Stimulated activated CD4-positive, alpha-beta T cell treated with anti-CD3 and anti-CD28 coated beads, Interleukin-12 subunit alpha, Interleukin-12 subunit beta, amount 100 ng/mL, for 24 hours (primary cell): ENCODE data around the gene RTL10.

Experiments used
- DNase-seq, 2 experiments: peaks; one replicate each; pipeline ENCODE4 v3.0.0-alpha.2; 2020; ENCODE audit warnings: low read depth in 2 of 2

Gene RTL10

GRCh38 chr22:19823191-19823901 lies 31.3 kb downstream of the RTL10 start:
- DNase-seq = no peak

- no peak for DNase-seq
Measured at GRCh38 chr22:19822301-19823117, 32.2 kb downstream of the RTL10 start.

GRCh38 chr22:19821523-19822300 lies 33.0 kb downstream of the RTL10 start:
- no peak for DNase-seq

GRCh38 chr22:19820880-19821522 lies 33.7 kb downstream of the RTL10 start:
- DNase-seq = no peak

- DNase-seq = no peak
Measured at GRCh38 chr22:19819911-19820879, 34.5 kb downstream of the RTL10 start.

GRCh38 chr22:19819208-19819910 lies 35.3 kb downstream of the RTL10 start:
- no peak for DNase-seq

GRCh38 chr22:19818324-19819207 lies 36.1 kb downstream of the RTL10 start:
- DNase-seq = no peak

GRCh38 chr22:19816372-19817119 lies 38.1 kb downstream of the RTL10 start:
- DNase-seq = no peak

- DNase-seq = no peak
Measured at GRCh38 chr22:19815823-19816290, 38.8 kb downstream of the RTL10 start.

- no peak for DNase-seq
Measured at GRCh38 chr22:19815093-19815822, 39.4 kb downstream of the RTL10 start.

- no peak for DNase-seq
Measured at GRCh38 chr22:19814428-19814827, 40.2 kb downstream of the RTL10 start.

- DNase-seq = no peak
Measured at GRCh38 chr22:19812910-19813309, 41.8 kb downstream of the RTL10 start.

- no peak for DNase-seq
Measured at GRCh38 chr22:19811811-19812771, 42.6 kb downstream of the RTL10 start.

GRCh38 chr22:19811211-19811621 lies 43.5 kb downstream of the RTL10 start:
- DNase-seq = no peak

- DNase-seq = no peak
Measured at GRCh38 chr22:19810381-19811201, 44.1 kb downstream of the RTL10 start.
